H1 (cell line): ENCODE data around the gene OMP. TPM values are rescaled to one million over a fixed set of nuclear protein-coding genes. Genes with fewer than 3 reads are reported as not detected.

Source experiments
- CTCF ChIA-PET: fragments of 300-600 bp; sonication (Branson Sonifier 250); formaldehyde crosslinking; loops from one replicate; lab custom pipeline; 2021; ENCODE audit not compliant: partially characterized antibody; lab: Charles Lee
- POLR2A ChIA-PET: fragments of 300-600 bp; sonication (Branson Sonifier 250); formaldehyde crosslinking; loops from one replicate; lab custom pipeline; 2021; ENCODE audit warnings: inconsistent platforms; ENCODE audit not compliant: partially characterized antibody; lab: Charles Lee
- DNase-seq, 2 experiments: peaks; one replicate each; pipeline versions ENCODE4 v3.0.0 to v3.0.0-alpha.2; 2010 to 2022; ENCODE audit warnings: low spot score in 2 of 2, low read depth in 1 of 2, mixed read lengths in 1 of 2
- FAIRE-seq: peaks from 2 replicates; lab custom pipeline; 2011; peaks lifted over from hg19 to GRCh38; lab: Jason Lieb, UNC
- H2AFZ ChIP-seq: 2 replicates; pipeline ENCODE4 v1.8.1; 2012; ENCODE audit warnings: low read length, inconsistent platforms
- H2AK5ac ChIP-seq: 2 replicates; pipeline ENCODE4 v1.6.1; 2013; ENCODE audit warnings: low read depth, low read length
- H2BK120ac ChIP-seq: replicated peaks from 2 replicates; pipeline ENCODE3; 2013; ENCODE audit warnings: low read depth, low read length, inconsistent platforms
- H2BK12ac ChIP-seq: 2 replicates; pipeline ENCODE4 v1.6.1; 2013; ENCODE audit warnings: low read depth, low read length
- H2BK15ac ChIP-seq: 2 replicates; pipeline ENCODE4 v1.6.1; 2013; ENCODE audit warnings: low read length
- H2BK20ac ChIP-seq: 2 replicates; pipeline ENCODE4 v1.6.1; 2013; ENCODE audit warnings: low read length
- H2BK5ac ChIP-seq: 2 replicates; pipeline ENCODE4 v1.6.1; 2013; ENCODE audit warnings: low read depth, low read length
- H3K14ac ChIP-seq: 2 replicates; pipeline ENCODE4 v1.6.1; 2013; ENCODE audit warnings: inconsistent platforms; ENCODE audit not compliant: insufficient read length
- H3K18ac ChIP-seq: 2 replicates; pipeline ENCODE4 v1.6.1; 2013; ENCODE audit warnings: low read length; ENCODE audit errors: extremely low read depth
- H3K23ac ChIP-seq: 2 replicates; pipeline ENCODE4 v1.6.1; 2013; ENCODE audit warnings: inconsistent platforms; ENCODE audit not compliant: insufficient read length
- H3K23me2 ChIP-seq: 2 replicates; pipeline ENCODE4 v1.6.1; 2013; ENCODE audit warnings: low read depth, low read length
- H3K27ac ChIP-seq: 2 replicates; pipeline ENCODE4 v1.6.1; 2011; ENCODE audit warnings: low read depth, low read length, inconsistent platforms
- H3K27me3 ChIP-seq, 4 experiments: replicated peaks in 1 of 4; 1 replicate in 1 of 4; 2 replicates in 3 of 4; pipeline versions ENCODE4 v1.6.1 to v1.8.1; 2011 to 2013; ENCODE audit warnings: low read length in 3 of 4, mild to moderate bottlenecking in 3 of 4, inconsistent platforms in 2 of 4, mixed read lengths in 2 of 4, moderate library complexity in 1 of 4; ENCODE audit not compliant: control insufficient read depth in 3 of 4, insufficient read depth in 3 of 4; ENCODE audit errors: extremely low read depth in 1 of 4
- H3K36me3 ChIP-seq, 4 experiments: 2 replicates each; pipeline versions ENCODE4 v1.6.1 to v1.8.1; 2011 to 2013; ENCODE audit warnings: mild to moderate bottlenecking in 4 of 4, low read length in 3 of 4, moderate library complexity in 2 of 4, control low read depth in 1 of 4, inconsistent platforms in 1 of 4; ENCODE audit not compliant: insufficient read depth in 4 of 4, control insufficient read depth in 2 of 4
- H3K4ac ChIP-seq: replicated peaks from 2 replicates; pipeline ENCODE3; 2013; ENCODE audit warnings: low read length, low read depth, mixed read lengths, inconsistent platforms; ENCODE audit not compliant: insufficient read length
- H3K4me1 ChIP-seq, 4 experiments: replicated peaks in 1 of 4; 1 replicate in 1 of 4; 2 replicates in 3 of 4; pipeline versions ENCODE4 v1.6.1 to v1.8.1; 2011 to 2013; ENCODE audit warnings: low read length in 3 of 4, inconsistent platforms in 2 of 4, mixed read lengths in 1 of 4; ENCODE audit not compliant: insufficient read depth in 4 of 4, control insufficient read depth in 3 of 4
- H3K4me2 ChIP-seq, 2 experiments: 2 replicates each; pipeline versions ENCODE4 v1.6.1 to v1.8.1; 2011 to 2013; ENCODE audit warnings: low read depth in 2 of 2, low read length in 2 of 2, control low read depth in 1 of 2, inconsistent platforms in 1 of 2, mild to moderate bottlenecking in 1 of 2; ENCODE audit not compliant: insufficient read depth in 1 of 2
- H3K4me3 ChIP-seq, 4 experiments: fragments of 200-600, 300-600 bp in 1 of 4; sonication (generic), shearing (Covaris generic), sonication (Bioruptor Twin) in 1 of 4; 2 replicates each; pipeline versions ENCODE4 v1.5.1 to v1.8.1; 2011 to 2016; ENCODE audit warnings: low read length in 4 of 4, low read depth in 3 of 4, control low read depth in 2 of 4, inconsistent platforms in 2 of 4, mild to moderate bottlenecking in 2 of 4, mixed read lengths in 1 of 4, moderate library complexity in 1 of 4; ENCODE audit not compliant: insufficient read depth in 2 of 4; ENCODE audit errors: extremely low read depth in 1 of 4
- H3K56ac ChIP-seq: replicated peaks from 2 replicates; pipeline ENCODE3; 2013; ENCODE audit warnings: low read depth, mild to moderate bottlenecking, mixed read lengths, low read length, inconsistent platforms; ENCODE audit not compliant: insufficient read length
- H3K79me1 ChIP-seq: 2 replicates; pipeline ENCODE4 v1.6.1; 2013; ENCODE audit warnings: low read depth, low read length, control low read depth
- H3K79me2 ChIP-seq, 2 experiments: 2 replicates each; pipeline versions ENCODE4 v1.6.1 to v1.8.1; 2012 to 2013; ENCODE audit warnings: low read length in 2 of 2, mild to moderate bottlenecking in 2 of 2, inconsistent platforms in 1 of 2; ENCODE audit not compliant: insufficient read depth in 2 of 2, control insufficient read depth in 1 of 2
- H3K9ac ChIP-seq, 4 experiments: replicated peaks in 1 of 4; 1 replicate in 1 of 4; 2 replicates in 3 of 4; pipeline versions ENCODE4 v1.6.1 to v1.8.1; 2011 to 2013; ENCODE audit warnings: low read depth in 3 of 4, low read length in 3 of 4, control low read depth in 2 of 4, mild to moderate bottlenecking in 2 of 4, moderate library complexity in 2 of 4, inconsistent platforms in 1 of 4; ENCODE audit errors: extremely low read depth in 1 of 4
- H3K9me3 ChIP-seq, 2 experiments: 2 replicates each; pipeline versions ENCODE4 v1.6.1 to v1.8.1; 2012 to 2013; ENCODE audit warnings: mild to moderate bottlenecking in 2 of 2, moderate library complexity in 2 of 2, control low read depth in 1 of 2, inconsistent platforms in 1 of 2, low read depth in 1 of 2, low read length in 1 of 2, mixed read lengths in 1 of 2; ENCODE audit not compliant: insufficient read depth in 2 of 2
- H4K20me1 ChIP-seq, 2 experiments: replicated peaks in 1 of 2; 2 replicates each; pipeline versions ENCODE3 to v1.8.1; 2011 to 2013; ENCODE audit warnings: inconsistent platforms in 2 of 2, low read length in 2 of 2, mild to moderate bottlenecking in 1 of 2; ENCODE audit not compliant: insufficient read depth in 2 of 2, control insufficient read depth in 1 of 2
- H4K5ac ChIP-seq: 2 replicates; pipeline ENCODE4 v1.6.1; 2013; ENCODE audit warnings: low read length, low read depth, mixed read lengths, inconsistent platforms; ENCODE audit not compliant: insufficient read length
- H4K8ac ChIP-seq: 2 replicates; pipeline ENCODE4 v1.8.0; 2013; ENCODE audit warnings: mild to moderate bottlenecking, moderate library complexity, low read length, inconsistent platforms; ENCODE audit not compliant: insufficient read depth; ENCODE audit errors: extremely low read depth
- H4K91ac ChIP-seq: replicated peaks from 2 replicates; pipeline ENCODE3; 2013; ENCODE audit warnings: low read length, mixed read lengths, inconsistent platforms; ENCODE audit not compliant: insufficient read length
- CTBP2 ChIP-seq: IDR thresholded peaks from 2 replicates; pipeline ENCODE4 v1.7.0; 2011; ENCODE audit warnings: borderline replicate concordance, mild to moderate bottlenecking, moderate library complexity, mixed read lengths, low read length; ENCODE audit not compliant: insufficient read depth, insufficient read length
- HDAC2 ChIP-seq, 2 experiments: fragments of 300-600 bp in 1 of 2; sonication (generic) in 1 of 2; IDR thresholded peaks; 2 replicates each; pipeline ENCODE4 v1.6.1; 2011 to 2012; ENCODE audit warnings: low read depth in 2 of 2, low read length in 2 of 2, mild to moderate bottlenecking in 2 of 2, moderate library complexity in 2 of 2, borderline replicate concordance in 1 of 2, inconsistent platforms in 1 of 2
- KDM1A ChIP-seq: fragments of 200-600, 300-600 bp; sonication (generic); IDR thresholded peaks from 2 replicates; pipeline ENCODE4 v1.7.1; 2016; ENCODE audit warnings: mild to moderate bottlenecking, low read length, borderline replicate concordance
- NANOG ChIP-seq: IDR thresholded peaks from 2 replicates; pipeline ENCODE4 v1.6.1; 2011; ENCODE audit warnings: low read length, low read depth, mild to moderate bottlenecking, inconsistent platforms; ENCODE audit not compliant: insufficient read depth, poor library complexity, severe bottlenecking
- NRF1 ChIP-seq: IDR thresholded peaks from 2 replicates; pipeline ENCODE4 v1.6.1; 2011; ENCODE audit warnings: mild to moderate bottlenecking, low read depth, low read length, improper control_type of control experiment
- PHF8 ChIP-seq: fragments of 200-600 bp; sonication (generic); conservative IDR thresholded peaks from 2 replicates; pipeline ENCODE4 v1.7.1; 2012; ENCODE audit warnings: low read depth, mild to moderate bottlenecking, inconsistent platforms, low read length, moderate library complexity
- RAD21 ChIP-seq, 2 experiments: IDR thresholded peaks in 1 of 2; conservative IDR thresholded peaks in 1 of 2; 2 replicates each; pipeline ENCODE4 v1.6.1; 2011; ENCODE audit warnings: low read depth in 2 of 2, low read length in 2 of 2, improper control_type of control experiment in 1 of 2, inconsistent platforms in 1 of 2, mild to moderate bottlenecking in 1 of 2, moderate library complexity in 1 of 2
- RBBP5 ChIP-seq: IDR thresholded peaks from 2 replicates; pipeline ENCODE4 v1.7.1; 2012; ENCODE audit warnings: low read depth, mild to moderate bottlenecking, inconsistent platforms, low read length, moderate library complexity, borderline replicate concordance
- TBP ChIP-seq: IDR thresholded peaks from 2 replicates; pipeline ENCODE4 v1.6.1; 2011; ENCODE audit warnings: low read depth, low read length, improper control_type of control experiment
- WGBS, 2 experiments: shearing (Covaris generic) in 1 of 2; methylation state at CpG; one replicate each; pipeline versions ENCODE4 v1.1.6 to v1.1.7; 2013 to 2015; ENCODE audit warnings: low lambda C conversion rate in 2 of 2, mixed read lengths in 2 of 2, inconsistent platforms in 1 of 2, low coverage in 1 of 2, missing lambda C conversion rate in 1 of 2; ENCODE audit not compliant: insufficient replicate concordance in 2 of 2, insufficient coverage in 1 of 2, insufficient read length in 1 of 2; ENCODE audit errors: extremely low coverage in 1 of 2, missing lambda C conversion rate in 1 of 2; 5-methylcytosine and 5-hydroxymethylcytosine counted together
- polyA plus RNA-seq, 7 experiments: library from polyadenylated mRNA; depleted of rRNA in 3 of 7; stranded (reverse) in 5 of 7; unstranded in 2 of 7; fragments of >200 nt in 5 of 7; fragments of 200-250 nt in 2 of 7; gene quantifications; 1 replicate in 5 of 7; 2 replicates in 1 of 7; 4 replicates in 1 of 7; pipeline versions ENCODE4 v1.2.1 to v1.2.3, GENCODE V29; 2011 to 2013; ENCODE audit warnings: missing spikeins in 2 of 7, mixed read lengths in 2 of 7
- total RNA-seq: library from RNA; stranded (reverse); fragmentation: NEBNext Ultra II Directional; extraction: Animal tissue kit (Norgen Biotek cat#: 25700); gene quantifications from 2 replicates; pipeline ENCODE4 v1.2.1, GENCODE V29; 2021

The OMP gene
- total and polyA plus RNA-seq, 2 of the 8 experiments (the other 6 are each of a cell fraction or from before 2014, with no cell fraction given) = not detected

DNA sequence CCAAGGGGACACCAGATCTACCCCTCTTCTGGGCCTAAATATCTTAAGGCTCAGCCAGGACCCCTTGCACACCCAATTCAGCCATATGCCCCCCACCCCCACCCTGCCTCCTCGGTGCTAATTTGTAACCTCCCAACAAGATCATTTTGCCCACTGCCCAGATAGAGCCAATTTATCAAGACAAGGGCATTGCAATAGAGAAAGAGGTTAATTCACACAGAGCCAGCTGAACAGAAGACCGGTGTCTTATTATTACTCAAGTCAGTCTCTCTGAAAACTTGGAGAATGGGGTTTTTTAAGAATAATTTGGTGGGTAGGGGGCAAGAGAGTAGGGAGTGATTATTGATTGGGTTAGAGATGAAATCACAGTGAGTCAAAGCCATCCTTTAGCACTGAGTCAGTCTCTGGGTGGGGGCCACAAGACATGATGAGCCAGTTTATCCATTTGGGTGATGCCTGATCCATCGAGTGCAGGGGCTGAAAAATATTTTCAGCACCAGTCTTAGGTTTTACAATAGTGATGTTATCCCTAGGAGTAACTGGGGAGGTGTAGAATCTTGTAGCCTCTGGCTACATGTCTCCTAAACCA, 45.7 kb upstream of the OMP start:
- H2AFZ ChIP-seq = no peak overlapping the region
- H3K4ac ChIP-seq = no peak overlapping the region
- H3K23ac ChIP-seq = no peak overlapping the region
- H3K4me1 ChIP-seq = no peaks in the 10 kb centered on the region
- TF ChIP-seq HDAC2 (IDR thresholded peaks at IDR 0.05; ENCODE audit: borderline replicate concordance in 1 of 2, low read depth in 2 of 2, low read length in 2 of 2) = no peak
- TF ChIP-seq PHF8 = no peak
- TF ChIP-seq RBBP5 = no peak
- TF ChIP-seq RAD21 (IDR thresholded peaks at IDR 0.05 in 1 of 2, conservative IDR thresholded peaks at IDR 0.05 in 1 of 2; ENCODE audit: low read depth in 2 of 2, low read length in 2 of 2) = no peak
- TF ChIP-seq NRF1 = no peak
- no peak for TF ChIP-seq TBP
- TF ChIP-seq CTBP2 = no peak
- TF ChIP-seq KDM1A = no peak
- no peak for TF ChIP-seq NANOG
- TF ChIP-seq, all 59 proteins: peak for 0
- no peak overlapping the region for H2BK15ac ChIP-seq
- no peak overlapping the region for H4K5ac ChIP-seq
- no peak overlapping the region for H3K4me3 ChIP-seq
- no peak overlapping the region for H3K56ac ChIP-seq
- H2BK12ac ChIP-seq = no peak overlapping the region
- no peaks in the 10 kb centered on the region for H3K79me2 ChIP-seq
- no peak overlapping the region for H2AK5ac ChIP-seq
- H3K9me3 ChIP-seq = peaks cover 0 to 3% of the 10 kb centered on the region in 2 experiments; a peak in 1 of 4 replicates
- no peak for FAIRE-seq
- no peaks in the 10 kb centered on the region for H3K79me1 ChIP-seq
- H4K20me1 ChIP-seq = no peaks in the 10 kb centered on the region
- POLR2A ChIA-PET = interaction anchor here (0.7 to 0.8 kb wide), 2 partner anchors 8 to 10 kb away, joined by 3 to 4 read pairs; partner anchors contain the start of gene CAPN5
- no peaks in the 10 kb centered on the region for H3K27me3 ChIP-seq
- no peak overlapping the region for H4K91ac ChIP-seq
- H2BK5ac ChIP-seq = no peak overlapping the region
- H3K14ac ChIP-seq = no peak overlapping the region
- WGBS, 2 experiments = 92% methylated on average over 3 of the region's 3 CpGs; no CpG with 5 or more reads in 1 of the 2 experiments
- H3K27ac ChIP-seq = no peak overlapping the region
- DNase-seq = peak in 1 of 2 experiments; percentile 4
- H3K18ac ChIP-seq = no peak overlapping the region
- H2BK20ac ChIP-seq = no peak overlapping the region
- no peak overlapping the region for H2BK120ac ChIP-seq
- H4K8ac ChIP-seq = no peak overlapping the region
- H3K4me2 ChIP-seq = no peak overlapping the region
- no peaks in the 10 kb centered on the region for H3K23me2 ChIP-seq
- no peak overlapping the region for H3K9ac ChIP-seq
- CTCF ChIA-PET = interaction anchor here (1.2 to 12.7 kb wide), 4 partner anchors 9 to 55 kb away, joined by 3 to 201 read pairs (median 10); no protein-coding TSS in a partner anchor
- no peaks in the 10 kb centered on the region for H3K36me3 ChIP-seq
